Stomach (tissue), 9 donors: ENCODE measurements around the gene AGAP3. TPM values are rescaled to one million over a fixed set of nuclear protein-coding genes. Genes with fewer than 3 reads are reported as not detected.

Source experiments
- DNase-seq, 2 donors: peaks; one replicate each; pipeline versions ENCODE4 v3.0.0 to v3.0.0-alpha.2; 2013 to 2019
- H3K27ac ChIP-seq, 5 donors: fragments of 200-600 bp in 4 of 5; sonication (generic) in 4 of 5; one replicate each; pipeline ENCODE4 v1.5.1; 2013 to 2019; ENCODE audit warnings: mild to moderate bottlenecking in 1 of 5, moderate library complexity in 1 of 5
- H3K27me3 ChIP-seq, 3 donors: fragments of 200-600 bp; sonication (generic); one replicate each; pipeline ENCODE4 v1.5.1; 2017 to 2019; ENCODE audit warnings: mixed run types in 1 of 3
- H3K36me3 ChIP-seq, 4 donors: fragments of 200-600 bp; sonication (generic); 1 replicate in 3 of 4; 2 replicates in 1 of 4; pipeline ENCODE4 v1.5.1; 2016 to 2019
- H3K4me1 ChIP-seq, 4 donors: fragments of 200-600 bp; sonication (generic); one replicate each; pipeline ENCODE4 v1.5.1; 2016 to 2019
- H3K4me3 ChIP-seq, 4 donors: fragments of 200-600 bp; sonication (generic) in 3 of 4; one replicate each; pipeline ENCODE4 v1.5.1; 2016 to 2019; ENCODE audit warnings: mild to moderate bottlenecking in 1 of 4
- H3K9me3 ChIP-seq, 4 donors: fragments of 200-600 bp; sonication (generic); one replicate each; pipeline ENCODE4 v1.5.1; 2016 to 2019
- EP300 ChIP-seq: sonication (generic); formaldehyde crosslinking; IDR thresholded peaks from one replicate; pipeline ENCODE4 v1.6.1; 2017; ENCODE audit warnings: antibody characterized with exemption
- POLR2A ChIP-seq, 4 donors: fragments of 450-650 bp; IDR thresholded peaks; one replicate each; pipeline ENCODE4 v1.6.1; 2016; ENCODE audit warnings: antibody characterized with exemption in 4 of 4, control low read depth in 2 of 4, mild to moderate bottlenecking in 1 of 4, moderate library complexity in 1 of 4
- POLR2AphosphoS5 ChIP-seq, 3 donors: sonication (generic); formaldehyde crosslinking; IDR thresholded peaks; one replicate each; pipeline ENCODE4 v1.6.1; 2016; ENCODE audit warnings: antibody characterized with exemption in 3 of 3
- WGBS, 5 donors: extraction: QIAGEN DNeasy Blood & Tissue Kit in 3 of 5; methylation state at CpG; one replicate each; pipeline versions ENCODE4 v1.1.5 to v1.1.7; 2013 to 2018; 5-methylcytosine and 5-hydroxymethylcytosine counted together
- intact Hi-C: fragments of 100-400 bp; cut with DNase I; formaldehyde crosslinking; loops from one replicate; pipeline ENCODE4 v1.15.1; 2023; ENCODE audit warnings: low total_unique reads
- polyA plus RNA-seq, 3 donors: library from polyadenylated mRNA; stranded (reverse); fragments of 200-250 nt; gene quantifications; one replicate each; pipeline ENCODE4 v1.2.3, GENCODE V29; 2013
- total RNA-seq, 5 donors: library from RNA; depleted of rRNA; stranded (reverse); fragments of >200 nt; gene quantifications; one replicate each; pipeline versions ENCODE4 v1.1.0 to v1.2.3, GENCODE V29; 2014 to 2016
- TF ChIP-seq, protein P1 (sequence below), 7 experiments: fragments of 450-650 bp in 4 of 7; fragments of 200-600 bp in 3 of 7; sonication (generic) in 3 of 7; IDR thresholded peaks; one replicate each; pipeline ENCODE4 v1.5.1; 2016 to 2019; ENCODE audit warnings: antibody characterized with exemption in 7 of 7, control low read depth in 2 of 7, mild to moderate bottlenecking in 1 of 7
- donor health status: healthy with polysubstance abuse.
- donor health status: Bipolar disorder and iron deficiency.
- donor health status: healthy.

The AGAP3 gene
- total and polyA plus RNA-seq, 8 donors = 32.5 to 342 (median 53.3) TPM

DNA sequence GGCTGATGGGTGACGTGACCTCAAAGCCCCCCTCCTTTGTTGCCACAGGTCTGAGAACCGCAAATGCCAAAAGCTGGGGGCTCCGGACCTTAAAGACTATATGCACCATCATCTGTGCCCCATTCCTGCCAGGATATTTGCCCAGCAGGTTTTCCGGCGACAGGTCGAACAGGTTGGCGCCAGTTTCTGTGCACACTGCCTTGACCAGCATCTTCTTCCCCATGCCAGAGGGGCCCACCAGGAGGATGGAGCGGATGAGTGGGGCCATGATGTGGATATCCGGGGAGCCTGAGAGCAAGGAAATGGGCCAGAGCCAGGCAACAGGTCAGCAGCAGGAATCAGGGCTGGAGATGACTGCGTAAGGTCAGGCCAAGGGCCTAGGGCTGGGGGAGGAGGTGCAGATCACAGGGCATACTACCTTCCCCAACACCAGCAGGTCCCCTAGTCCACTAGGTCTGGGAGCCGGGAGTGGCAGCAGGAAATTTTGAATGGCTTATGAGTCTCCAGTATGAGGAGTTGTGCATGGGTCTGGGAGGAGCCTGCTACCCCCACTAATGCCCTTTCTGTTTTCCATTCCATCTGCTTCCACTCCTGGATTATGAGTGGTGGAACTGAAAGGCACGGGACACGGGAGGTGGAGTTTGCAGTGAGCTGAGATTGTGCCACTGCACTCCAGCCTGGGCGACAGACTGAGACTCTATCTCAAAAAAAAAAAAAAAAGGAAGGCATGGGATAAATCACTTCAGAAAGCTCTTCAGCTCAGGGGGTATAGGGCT, 107.1 kb downstream of the AGAP3 start:
- TF ChIP-seq POLR2AphosphoS5 (IDR thresholded peaks at IDR 0.05) (no peak), EP300 (no peak), POLR2A (IDR thresholded peaks at IDR 0.05) (no peak)
- TF ChIP-seq, protein P1, sequence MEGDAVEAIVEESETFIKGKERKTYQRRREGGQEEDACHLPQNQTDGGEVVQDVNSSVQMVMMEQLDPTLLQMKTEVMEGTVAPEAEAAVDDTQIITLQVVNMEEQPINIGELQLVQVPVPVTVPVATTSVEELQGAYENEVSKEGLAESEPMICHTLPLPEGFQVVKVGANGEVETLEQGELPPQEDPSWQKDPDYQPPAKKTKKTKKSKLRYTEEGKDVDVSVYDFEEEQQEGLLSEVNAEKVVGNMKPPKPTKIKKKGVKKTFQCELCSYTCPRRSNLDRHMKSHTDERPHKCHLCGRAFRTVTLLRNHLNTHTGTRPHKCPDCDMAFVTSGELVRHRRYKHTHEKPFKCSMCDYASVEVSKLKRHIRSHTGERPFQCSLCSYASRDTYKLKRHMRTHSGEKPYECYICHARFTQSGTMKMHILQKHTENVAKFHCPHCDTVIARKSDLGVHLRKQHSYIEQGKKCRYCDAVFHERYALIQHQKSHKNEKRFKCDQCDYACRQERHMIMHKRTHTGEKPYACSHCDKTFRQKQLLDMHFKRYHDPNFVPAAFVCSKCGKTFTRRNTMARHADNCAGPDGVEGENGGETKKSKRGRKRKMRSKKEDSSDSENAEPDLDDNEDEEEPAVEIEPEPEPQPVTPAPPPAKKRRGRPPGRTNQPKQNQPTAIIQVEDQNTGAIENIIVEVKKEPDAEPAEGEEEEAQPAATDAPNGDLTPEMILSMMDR (IDR thresholded peaks at IDR 0.05) = no peak
- 84 to 92% (median 87%) methylated on average over 13 to 14 of the region's 14 CpGs for WGBS, 5 donors

More for the DNA sequence above, 107.1 kb downstream of the AGAP3 start:
- H3K27me3 ChIP-seq = peaks cover 0 to 46% (median 0%) of the 10 kb centered on the region in 3 donors
- no peak overlapping the region for H3K4me3 ChIP-seq
- H3K36me3 ChIP-seq = no peaks in the 10 kb centered on the region
- no peak overlapping the region for H3K27ac ChIP-seq
- intact Hi-C loops = no loop called here
- no peaks in the 10 kb centered on the region for H3K9me3 ChIP-seq
- H3K4me1 ChIP-seq = no peaks in the 10 kb centered on the region
- no peak for DNase-seq

Other genes starting within 250 kb of the AGAP3 start
- 100 to 1,000 TPM in 1 of 5 donors, 1 to 10 TPM in 1, under 1 TPM in 1, not detected in 2; 0.72 to 105 (median 4.6) TPM for gene AOC1, start 234.0 kb upstream of the AGAP3 start, total RNA-seq
- 1 to 10 TPM in 1 of 3 donors, under 1 TPM in 2; 0.31 to 1.3 (median 0.46) TPM for gene AOC1, start 234.0 kb upstream of the AGAP3 start, polyA plus RNA-seq
- gene KCNH2, start 108.2 kb upstream of the AGAP3 start, total RNA-seq = 10 to 100 TPM in 2 of 5 donors, 1 to 10 TPM in 3; 4.5 to 77.7 (median 8.8) TPM
- 10 to 100 TPM in 1 of 3 donors, 1 to 10 TPM in 2; 4.0 to 13.4 (median 4.2) TPM for gene KCNH2, start 108.2 kb upstream of the AGAP3 start, polyA plus RNA-seq
- gene NOS3, start 95.5 kb upstream of the AGAP3 start, total RNA-seq = 10 to 100 TPM in 3 of 5 donors, 1 to 10 TPM in 2; 6.2 to 45.1 (median 27.7) TPM
- gene NOS3, start 95.5 kb upstream of the AGAP3 start, polyA plus RNA-seq = 1 to 10 TPM; 2.5 to 5.3 (median 4.4) TPM
- 10 to 100 TPM in 1 of 5 donors, under 1 TPM in 1, not detected in 3; 0.55 to 33.0 TPM for gene ATG9B, start 62.0 kb upstream of the AGAP3 start, total RNA-seq
- gene ATG9B, start 62.0 kb upstream of the AGAP3 start, polyA plus RNA-seq = 10 to 100 TPM in 1 of 3 donors, under 1 TPM in 1, not detected in 1; 0.31 to 17.1 TPM
- 10 to 100 TPM; 14.1 to 57.2 (median 33.9) TPM for gene ABCB8, start 58.0 kb upstream of the AGAP3 start, total RNA-seq
- 10 to 100 TPM in 1 of 3 donors, 1 to 10 TPM in 2; 9.5 to 19.1 (median 10.0) TPM for gene ABCB8, start 58.0 kb upstream of the AGAP3 start, polyA plus RNA-seq
- gene ASIC3, start 37.9 kb upstream of the AGAP3 start, total RNA-seq = 10 to 100 TPM in 2 of 5 donors, under 1 TPM in 3; 0.29 to 25.9 (median 0.43) TPM
- gene ASIC3, start 37.9 kb upstream of the AGAP3 start, polyA plus RNA-seq = 1 to 10 TPM; 2.7 to 4.7 (median 3.7) TPM
- gene CDK5, start 28.6 kb upstream of the AGAP3 start, total RNA-seq = 10 to 100 TPM in 2 of 5 donors, 1 to 10 TPM in 1, under 1 TPM in 1, not detected in 1; 0.87 to 46.1 (median 11.0) TPM
- 10 to 100 TPM in 2 of 3 donors, 1 to 10 TPM in 1; 8.3 to 13.3 (median 11.8) TPM for gene CDK5, start 28.6 kb upstream of the AGAP3 start, polyA plus RNA-seq
- gene SLC4A2, start 26.9 kb upstream of the AGAP3 start, total RNA-seq = 100 to 1,000 TPM in 4 of 5 donors, 10 to 100 TPM in 1; 65.9 to 296 (median 128) TPM
- 100 to 1,000 TPM; 121 to 157 (median 124) TPM for gene SLC4A2, start 26.9 kb upstream of the AGAP3 start, polyA plus RNA-seq
- 100 to 1,000 TPM in 3 of 5 donors, 10 to 100 TPM in 2; 40.0 to 415 (median 116) TPM for gene FASTK, start 5.7 kb upstream of the AGAP3 start, total RNA-seq
- gene FASTK, start 5.7 kb upstream of the AGAP3 start, polyA plus RNA-seq = 100 to 1,000 TPM in 2 of 3 donors, 10 to 100 TPM in 1; 70.3 to 149 (median 129) TPM
- gene TMUB1, start 3.0 kb upstream of the AGAP3 start, total RNA-seq = 10 to 100 TPM; 12.7 to 78.2 (median 42.9) TPM
- 10 to 100 TPM; 69.6 to 86.8 (median 72.4) TPM for gene TMUB1, start 3.0 kb upstream of the AGAP3 start, polyA plus RNA-seq
- not detected for gene GBX1, start 81.2 kb downstream of the AGAP3 start, total RNA-seq
- gene GBX1, start 81.2 kb downstream of the AGAP3 start, polyA plus RNA-seq = not detected
- not detected for gene ASB10, start 100.8 kb downstream of the AGAP3 start, total RNA-seq
- under 1 TPM in 1 of 3 donors, not detected in 2; 0.05 TPM for gene ASB10, start 100.8 kb downstream of the AGAP3 start, polyA plus RNA-seq
- gene H2BK1, start 124.0 kb downstream of the AGAP3 start, total RNA-seq = not detected
- not detected for gene H2BK1, start 124.0 kb downstream of the AGAP3 start, polyA plus RNA-seq
- 10 to 100 TPM in 3 of 5 donors, 1 to 10 TPM in 2; 5.2 to 28.0 (median 13.4) TPM for gene ABCF2, start 140.7 kb downstream of the AGAP3 start, total RNA-seq
- gene ABCF2, start 140.7 kb downstream of the AGAP3 start, polyA plus RNA-seq = 10 to 100 TPM; 14.3 to 16.3 (median 16.1) TPM
- 100 to 1,000 TPM in 1 of 5 donors, 10 to 100 TPM in 4; 12.8 to 100 (median 66.9) TPM for gene CHPF2, start 146.0 kb downstream of the AGAP3 start, total RNA-seq
- gene CHPF2, start 146.0 kb downstream of the AGAP3 start, polyA plus RNA-seq = 10 to 100 TPM in 2 of 3 donors, 1 to 10 TPM in 1; 5.8 to 15.5 (median 13.8) TPM
- 100 to 1,000 TPM in 1 of 5 donors, 10 to 100 TPM in 4; 11.6 to 105 (median 22.5) TPM for gene SMARCD3, start 162.2 kb downstream of the AGAP3 start, total RNA-seq
- 10 to 100 TPM; 27.4 to 43.5 (median 38.6) TPM for gene SMARCD3, start 162.2 kb downstream of the AGAP3 start, polyA plus RNA-seq